GM18870 (cell line): Measurements from ENCODE around the gene RHOT2.
"Not testable (repeated sequence)": the region's sequence is repeated elsewhere in the genome, so short reads cannot be mapped to it uniquely, and the experiment has no call there.

Source experiments
- ATAC-seq: cut with Tn5 transposase; IDR thresholded peaks from one replicate; pipeline ENCODE4 v1.9.1; 2021; ENCODE audit warnings: moderate library complexity; ENCODE audit not compliant: unreplicated experiment

RHOT2 gene

DNA sequence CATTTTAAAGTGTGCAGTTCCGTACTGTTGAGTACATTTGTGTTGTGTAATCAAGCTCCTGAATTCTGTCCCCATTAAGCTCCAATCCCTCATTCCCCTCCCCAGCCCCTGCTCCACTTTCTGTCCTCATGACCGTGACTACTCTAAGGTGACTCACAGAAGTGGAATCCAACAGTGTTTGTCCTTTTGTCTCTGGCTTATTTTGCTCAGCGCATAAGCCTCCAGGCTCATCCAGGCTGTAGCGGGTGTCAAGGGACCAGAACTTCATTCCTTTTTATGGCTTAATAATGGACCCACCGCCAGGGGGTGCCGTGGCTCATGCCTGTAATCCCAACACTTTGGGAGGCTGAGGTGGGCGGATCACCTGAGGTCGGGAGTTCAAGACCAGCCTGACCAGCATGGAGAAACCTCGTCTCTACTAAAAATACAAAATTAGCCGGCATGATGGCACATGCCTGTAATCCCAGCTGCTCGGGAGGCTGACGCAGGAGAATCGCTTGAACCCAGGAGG is 44.9 kb downstream of the RHOT2 start:
- not testable (repeated sequence) for ATAC-seq

DNA sequence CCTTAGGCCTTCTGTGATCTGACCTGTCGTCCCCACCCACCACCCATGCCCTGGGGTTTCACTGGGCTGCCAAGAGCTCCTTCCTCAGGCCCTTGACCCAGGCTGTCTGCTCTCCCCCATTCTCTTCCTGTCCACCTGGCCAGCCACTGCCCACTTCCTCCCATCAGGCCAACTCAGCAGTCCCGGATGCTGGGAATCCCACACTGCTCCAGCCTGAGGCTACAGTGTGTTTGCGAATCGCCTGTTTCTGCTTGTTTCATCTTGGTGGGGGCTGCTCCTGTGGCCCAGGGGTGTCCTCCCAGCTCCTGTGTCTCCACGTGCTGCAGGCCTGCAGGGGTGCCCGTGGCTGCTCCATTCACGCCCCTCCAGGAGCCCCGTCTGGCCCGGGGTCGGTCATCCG is 46.1 kb downstream of the RHOT2 start:
- no peak for ATAC-seq

DNA sequence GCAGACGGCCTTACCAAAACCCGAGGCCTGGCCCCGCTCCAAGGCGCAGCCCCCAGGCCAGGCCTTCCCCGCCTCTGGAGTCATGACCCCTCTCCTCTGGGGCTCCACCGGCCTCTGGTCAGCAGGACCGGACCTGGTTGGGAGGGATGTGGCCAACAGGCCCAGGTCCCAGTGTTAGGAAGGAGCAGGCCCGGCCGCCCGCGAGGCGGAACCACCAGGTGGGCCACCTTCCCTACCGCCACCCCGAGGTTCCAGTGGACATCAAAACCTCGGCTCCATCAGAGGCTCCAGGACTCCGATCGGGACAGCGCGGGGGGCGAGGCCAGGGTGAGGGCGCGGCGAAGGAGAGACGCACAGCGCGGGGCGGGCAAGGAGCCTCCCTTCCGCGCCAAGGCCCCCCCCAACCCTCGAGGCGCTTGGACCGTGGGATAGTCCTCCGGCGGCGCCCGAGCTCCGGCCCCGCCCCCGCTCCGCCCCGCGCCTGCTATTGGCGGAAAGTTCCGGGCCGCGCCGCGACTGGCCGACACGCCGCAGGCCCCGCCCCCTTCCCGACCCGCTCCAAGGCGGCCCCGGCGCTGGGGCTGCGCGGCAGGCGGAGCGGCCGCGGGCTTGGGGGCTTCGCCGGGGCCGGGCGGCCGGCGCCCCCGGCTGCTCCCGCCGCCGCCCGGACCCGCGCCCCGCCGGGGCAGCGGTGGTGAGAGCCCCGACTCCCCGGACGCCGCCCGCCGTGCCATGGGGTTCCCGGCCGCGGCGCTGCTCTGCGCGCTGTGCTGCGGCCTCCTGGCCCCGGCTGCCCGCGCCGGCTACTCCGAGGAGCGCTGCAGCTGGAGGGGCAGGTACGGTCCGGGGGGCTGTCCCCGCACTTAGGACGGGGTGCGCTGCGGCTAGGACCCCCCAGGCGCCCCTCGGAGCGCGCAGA is 46.9 kb downstream of the RHOT2 start, which contains the start of gene METRN:
Gene METRN (plus strand): TSS at position 561 of the 919 bp plus-strand sequence. CDS start 172 bp downstream, at position 733.
- ATAC-seq, result no peak

DNA sequence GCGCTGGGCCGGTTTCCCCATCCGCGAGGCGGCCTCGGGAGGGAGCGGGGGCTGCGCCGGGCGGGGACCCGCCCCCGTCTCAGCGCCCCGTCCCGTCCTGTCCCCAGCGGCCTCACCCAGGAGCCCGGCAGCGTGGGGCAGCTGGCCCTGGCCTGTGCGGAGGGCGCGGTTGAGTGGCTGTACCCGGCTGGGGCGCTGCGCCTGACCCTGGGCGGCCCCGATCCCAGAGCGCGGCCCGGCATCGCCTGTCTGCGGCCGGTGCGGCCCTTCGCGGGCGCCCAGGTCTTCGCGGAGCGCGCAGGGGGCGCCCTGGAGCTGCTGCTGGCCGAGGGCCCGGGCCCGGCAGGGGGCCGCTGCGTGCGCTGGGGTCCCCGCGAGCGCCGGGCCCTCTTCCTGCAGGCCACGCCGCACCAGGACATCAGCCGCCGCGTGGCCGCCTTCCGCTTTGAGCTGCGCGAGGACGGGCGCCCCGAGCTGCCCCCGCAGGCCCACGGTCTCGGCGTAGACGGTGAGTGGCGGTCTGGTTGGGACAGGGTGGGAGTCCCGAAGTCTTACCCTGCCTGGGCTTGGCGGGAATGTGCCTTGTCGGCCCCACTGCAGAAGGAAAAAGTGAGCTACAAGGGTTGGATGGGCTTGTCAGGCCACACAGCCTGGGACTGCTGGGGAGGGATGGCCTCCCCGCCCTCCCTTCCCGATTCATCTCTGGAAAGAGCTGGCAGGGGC is 47.7 kb downstream of the RHOT2 start:
- ATAC-seq, result no peak

DNA sequence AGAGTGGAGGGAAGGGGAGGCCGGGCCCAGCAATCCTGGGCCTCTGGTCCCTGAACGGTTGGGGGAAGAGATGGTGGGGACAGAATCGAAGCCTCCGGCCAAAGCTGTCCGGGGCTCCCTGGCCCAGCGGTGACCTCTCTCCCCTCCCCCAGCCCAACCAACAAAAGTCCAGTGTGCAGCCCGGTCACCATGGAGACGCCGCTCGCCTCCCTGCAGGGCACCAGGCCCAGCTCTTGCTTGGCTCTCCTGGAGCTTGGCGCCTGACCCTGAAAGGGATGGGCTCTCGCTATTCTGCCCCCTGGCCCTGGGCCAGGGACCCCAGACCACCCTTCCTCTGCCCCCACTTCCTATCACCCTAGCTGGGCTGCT is 48.3 kb downstream of the RHOT2 start:
- no peak for ATAC-seq

DNA sequence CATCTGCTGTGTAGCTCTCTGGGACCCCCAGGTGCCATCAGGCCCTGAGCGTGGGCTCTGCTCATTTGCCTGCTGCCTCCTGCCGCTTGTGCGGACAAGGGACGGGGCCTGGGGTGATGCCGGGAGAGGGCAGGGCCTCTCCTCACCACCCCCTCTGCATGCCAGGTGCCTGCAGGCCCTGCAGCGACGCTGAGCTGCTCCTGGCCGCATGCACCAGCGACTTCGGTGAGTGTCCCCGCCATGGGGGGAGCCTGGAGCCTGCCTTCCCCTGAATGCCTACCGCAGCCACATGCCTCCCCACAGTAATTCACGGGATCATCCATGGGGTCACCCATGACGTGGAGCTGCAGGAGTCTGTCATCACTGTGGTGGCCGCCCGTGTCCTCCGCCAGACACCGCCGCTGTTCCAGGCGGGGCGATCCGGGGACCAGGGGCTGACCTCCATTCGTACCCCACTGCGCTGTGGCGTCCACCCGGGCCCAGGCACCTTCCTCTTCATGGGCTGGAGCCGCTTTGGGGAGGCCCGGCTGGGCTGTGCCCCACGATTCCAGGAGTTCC is 48.9 kb downstream of the RHOT2 start:
- ATAC-seq, result no peak

DNA sequence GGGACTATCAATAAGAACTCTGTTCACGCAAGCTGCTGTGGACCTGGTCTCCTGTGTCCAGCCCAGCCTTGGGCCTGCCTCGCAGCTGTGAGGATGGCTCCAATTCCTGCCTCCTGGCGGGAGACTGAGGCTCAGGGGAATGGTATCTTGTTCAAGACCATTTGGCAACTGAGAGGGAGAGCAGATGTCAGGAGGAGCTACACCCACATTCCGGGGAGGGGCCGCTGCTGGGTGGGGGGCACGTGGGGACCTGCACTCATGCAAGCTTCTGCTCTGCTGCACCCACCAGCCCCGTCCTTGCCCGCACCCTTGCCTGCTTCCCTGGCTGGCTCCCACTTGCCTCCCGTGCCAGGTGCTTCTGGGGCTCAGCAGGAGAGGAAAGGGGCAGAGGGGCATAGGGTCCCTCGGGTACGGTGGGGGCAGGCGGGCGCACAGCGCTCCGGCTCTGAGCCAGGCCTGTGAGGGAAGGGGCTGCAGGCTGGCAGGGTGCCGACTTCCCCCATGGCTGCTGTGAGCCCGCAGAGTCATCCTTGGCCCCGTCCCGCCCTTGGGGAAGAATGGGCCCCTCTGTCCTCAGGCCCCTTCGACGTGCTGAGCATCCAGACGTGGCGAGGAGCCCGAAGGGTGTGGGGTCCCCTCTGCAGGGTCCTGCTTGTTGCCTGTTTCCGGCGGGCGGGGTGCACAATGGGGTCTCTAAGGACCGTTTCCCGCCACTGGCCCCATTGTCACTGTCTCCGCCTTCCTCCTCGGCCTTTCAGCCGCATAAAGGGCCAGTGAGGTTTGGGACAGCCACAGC is 49.7 kb downstream of the RHOT2 start:
- ATAC-seq, result no peak

DNA sequence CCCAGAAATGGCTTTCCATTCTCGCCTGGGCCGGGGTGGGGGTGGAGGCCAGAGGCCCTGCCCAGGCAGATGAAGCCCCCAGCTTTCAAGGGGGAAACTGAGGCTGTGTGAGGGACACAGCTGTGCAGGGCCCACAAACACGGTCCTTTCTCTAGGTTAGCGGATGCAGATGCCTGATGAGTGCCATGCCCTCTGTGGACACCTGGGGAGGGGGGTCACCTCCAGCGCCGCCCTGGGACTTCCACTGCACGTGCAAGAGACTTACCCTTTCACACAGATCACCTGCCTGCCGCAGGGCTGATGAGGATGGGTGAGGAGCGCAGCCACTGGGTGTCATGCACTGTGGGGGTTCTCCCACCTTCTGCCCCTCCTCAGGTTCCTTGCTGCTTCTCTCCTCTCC is 50.5 kb downstream of the RHOT2 start:
- no peak for ATAC-seq

DNA sequence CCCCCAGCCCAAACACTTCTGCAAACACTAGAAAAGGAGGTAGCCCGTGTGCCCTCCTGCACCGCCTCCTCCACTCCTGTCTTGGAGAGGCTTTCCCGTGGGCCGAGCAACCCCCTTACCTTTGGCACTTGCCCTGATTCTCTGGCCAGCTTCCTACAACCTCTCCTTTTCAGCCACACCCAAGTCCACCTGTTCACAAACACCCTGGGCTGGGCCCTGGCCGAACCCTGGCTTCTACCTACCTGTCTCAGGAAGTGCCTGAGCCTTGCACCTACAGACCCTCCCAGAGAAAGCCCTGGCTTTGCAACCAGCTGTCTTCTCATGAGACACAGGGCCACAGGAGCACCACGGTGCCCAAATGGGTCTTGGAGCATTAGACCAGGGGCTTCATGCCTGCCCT is 51.0 kb downstream of the RHOT2 start:
- no peak for ATAC-seq

DNA sequence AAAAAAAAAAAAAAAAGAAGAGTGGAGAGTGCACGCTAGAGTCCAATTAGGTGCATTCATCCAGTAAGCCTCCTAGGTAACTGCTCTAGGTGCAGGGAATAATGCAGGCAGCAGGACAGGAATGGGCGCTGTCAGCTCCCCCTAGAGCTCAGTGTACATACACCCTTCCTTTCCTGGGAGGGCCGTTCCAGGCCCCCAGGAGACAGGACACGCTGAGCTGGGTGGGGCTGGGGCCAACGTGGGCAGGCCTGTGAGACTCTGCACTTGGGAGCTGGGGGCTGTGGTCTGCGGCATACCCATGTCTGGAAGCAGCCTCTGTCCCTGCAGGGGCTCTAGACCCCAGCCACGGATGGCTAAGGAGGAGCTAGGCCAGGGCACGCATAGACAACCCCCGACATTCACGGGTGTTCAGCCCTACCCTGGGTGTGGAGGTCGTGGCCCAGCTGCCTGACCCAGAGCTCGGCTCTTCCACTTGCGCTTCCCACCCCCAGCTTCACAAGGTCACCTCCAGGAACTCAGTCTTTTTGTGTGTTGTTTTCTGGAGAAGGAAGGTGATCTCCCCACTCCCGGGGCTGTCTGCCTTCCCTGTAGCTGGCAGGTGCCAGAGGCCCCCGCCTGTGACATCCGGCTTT is 52.0 kb downstream of the RHOT2 start:
- no peak for ATAC-seq

DNA sequence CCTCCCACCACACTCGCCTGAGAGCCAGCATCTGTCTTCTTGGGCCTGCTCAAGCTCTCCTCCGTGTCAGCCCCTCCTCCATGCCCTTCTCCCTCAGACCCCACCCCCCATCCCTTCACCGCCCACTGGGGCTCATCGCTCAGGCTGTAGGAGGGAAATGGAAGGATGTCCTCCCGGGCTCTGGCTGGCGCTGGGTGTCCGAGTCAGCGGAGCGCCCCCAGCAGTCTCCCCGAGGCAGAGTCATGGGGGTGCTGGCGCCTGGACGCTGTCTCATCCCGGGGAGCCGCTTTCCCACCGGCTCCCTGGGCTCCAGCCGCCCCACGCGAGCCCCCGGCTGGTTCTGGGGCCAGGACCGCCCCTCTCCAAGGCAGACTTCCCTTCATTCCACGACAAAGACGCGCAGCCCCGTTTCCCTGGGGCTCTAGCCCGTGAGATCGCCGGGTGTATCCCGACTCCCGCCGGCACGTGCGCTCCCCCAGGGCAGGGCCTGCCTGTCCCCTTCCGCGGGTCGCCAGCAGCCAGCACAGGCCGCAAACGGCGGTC is 52.6 kb downstream of the RHOT2 start:
- peak; percentile 21 for ATAC-seq

DNA sequence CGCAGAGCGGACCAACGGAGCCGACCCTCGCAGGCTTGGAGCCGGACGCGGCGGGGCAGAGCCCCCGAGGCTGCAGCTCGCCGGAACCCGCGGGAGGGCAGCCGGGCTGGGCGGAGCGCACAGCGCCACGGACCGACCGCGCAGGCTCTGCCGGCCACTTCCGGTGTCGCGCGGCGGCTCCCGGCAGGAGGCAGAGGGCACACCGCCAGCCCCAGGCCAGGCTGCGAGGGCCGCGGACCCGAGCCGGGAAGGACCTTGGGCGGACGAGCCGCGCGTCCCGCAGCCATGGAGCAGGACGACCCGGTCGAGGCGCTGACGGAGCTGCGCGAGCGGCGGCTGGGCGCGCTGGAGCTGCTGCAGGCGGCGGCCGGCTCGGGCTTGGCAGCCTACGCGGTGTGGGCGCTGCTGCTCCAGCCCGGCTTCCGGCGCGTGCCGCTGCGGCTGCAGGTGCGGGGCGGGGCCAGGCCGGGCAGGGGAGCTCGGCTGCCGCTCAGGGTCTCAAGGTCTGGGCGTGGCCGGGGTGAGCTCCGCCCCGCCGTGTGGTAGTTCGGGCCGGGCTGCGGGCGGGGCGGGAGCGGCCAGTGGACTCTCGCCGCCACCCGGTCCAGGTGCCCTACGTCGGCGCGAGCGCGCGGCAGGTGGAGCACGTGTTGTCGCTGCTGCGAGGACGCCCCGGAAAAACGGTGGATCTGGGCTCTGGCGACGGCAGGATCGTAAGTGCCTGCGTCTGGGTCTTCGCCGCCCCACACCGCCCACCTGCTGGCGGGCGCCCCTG is 53.2 kb downstream of the RHOT2 start, which contains the start of gene ANTKMT:
Gene ANTKMT (plus strand): TSS at position 157 of the 775 bp plus-strand sequence. CDS start 129 bp downstream, at position 286.
- peak; percentile 49 for ATAC-seq

DNA sequence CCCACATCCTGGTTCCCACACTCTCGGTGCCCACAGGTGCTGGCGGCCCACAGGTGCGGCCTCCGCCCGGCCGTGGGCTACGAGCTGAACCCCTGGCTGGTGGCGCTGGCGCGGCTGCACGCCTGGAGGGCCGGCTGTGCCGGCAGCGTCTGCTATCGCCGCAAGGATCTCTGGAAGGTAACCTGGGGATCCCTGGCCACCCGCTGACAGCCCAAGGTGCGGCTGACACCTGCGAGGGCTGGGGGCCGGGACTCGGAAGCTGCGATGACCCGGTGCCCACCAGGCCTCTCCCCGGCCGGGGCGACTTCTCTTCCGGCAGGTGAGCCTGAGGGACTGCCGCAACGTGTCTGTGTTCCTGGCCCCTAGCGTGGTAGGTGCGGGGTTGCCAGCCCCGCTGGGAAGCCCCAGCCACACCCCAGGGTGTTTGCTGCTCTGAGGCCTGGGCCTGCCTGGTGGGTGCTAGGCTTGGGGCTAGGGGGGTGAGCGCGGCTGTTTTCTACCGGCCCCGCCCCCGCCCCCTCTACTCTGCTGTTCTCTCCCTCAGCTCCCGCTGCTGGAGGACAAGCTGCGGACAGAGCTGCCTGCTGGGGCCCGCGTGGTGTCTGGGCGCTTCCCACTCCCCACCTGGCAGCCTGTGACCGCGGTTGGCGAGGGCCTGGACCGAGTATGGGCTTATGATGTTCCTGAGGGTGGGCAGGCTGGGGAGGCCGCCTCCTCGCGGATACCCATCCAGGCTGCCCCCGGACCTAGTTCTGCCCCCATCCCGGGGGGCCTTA is 54.0 kb downstream of the RHOT2 start:
- ATAC-seq, result no peak

DNA sequence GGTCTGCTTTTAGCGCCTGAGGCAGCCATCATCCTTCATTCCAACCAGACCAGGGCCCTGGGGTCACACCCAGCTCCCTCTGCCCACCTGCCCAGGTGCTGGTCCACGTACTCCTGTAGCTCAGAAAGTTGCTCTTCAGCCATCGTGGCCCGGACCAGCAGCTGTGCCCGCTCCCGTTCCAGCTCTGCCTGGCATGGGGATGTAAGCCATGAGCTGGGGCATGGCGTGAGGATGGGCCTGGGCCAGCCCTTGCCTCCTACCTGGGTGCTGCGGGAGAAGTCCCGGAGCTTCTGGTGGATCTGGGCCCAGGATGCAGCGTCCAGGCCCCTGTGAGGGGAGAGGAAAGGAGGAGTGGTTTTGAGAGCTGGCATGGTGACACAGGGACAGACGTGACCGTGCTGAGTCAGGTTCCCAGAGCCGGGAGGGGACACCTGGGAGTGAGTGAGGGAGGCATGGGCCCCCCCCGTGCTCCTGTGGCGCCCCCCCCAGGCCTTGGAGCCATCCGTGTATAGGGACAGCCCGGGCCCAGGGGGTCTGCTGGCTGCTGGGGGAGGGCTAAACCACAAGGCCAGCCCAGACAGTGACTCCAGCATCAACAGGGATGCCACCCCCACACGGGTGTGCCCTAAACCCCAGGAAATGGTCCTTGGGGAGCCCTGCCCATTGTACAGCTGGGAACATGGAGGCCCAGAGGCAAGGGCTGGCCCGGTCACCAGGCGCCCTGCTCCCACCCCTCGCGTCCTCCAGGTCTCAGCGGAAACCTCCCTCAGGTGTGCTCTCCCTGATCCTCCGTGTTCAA is 55.1 kb downstream of the RHOT2 start:
- no peak for ATAC-seq

DNA sequence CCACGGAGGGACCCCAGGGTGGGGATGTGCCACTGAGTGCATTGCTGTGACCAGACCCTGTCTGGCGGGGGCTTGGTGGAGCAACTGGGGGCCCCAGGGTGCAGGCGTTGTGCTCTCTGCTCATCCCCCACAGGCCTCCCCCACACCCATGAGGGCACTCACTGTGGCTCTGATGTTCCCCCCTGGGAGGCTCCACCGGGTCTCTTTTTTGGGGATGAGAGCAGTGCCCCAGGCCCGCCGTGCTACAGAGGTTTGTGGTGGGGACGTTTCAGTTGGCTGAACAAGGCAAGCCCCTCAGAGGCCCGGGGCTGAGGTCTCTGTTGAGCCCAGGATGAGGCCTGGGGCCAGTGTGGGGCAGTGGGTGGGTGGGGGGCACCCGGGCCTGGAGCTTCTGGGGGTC is 55.8 kb downstream of the RHOT2 start:
- no peak for ATAC-seq
